Choroid plexus epithelial cell (primary cell): Measurements from ENCODE around the gene PRLH.
A peak's percentile ranks its signal among the peaks of the same experiment; 100 is the strongest.
"Not testable (repeated sequence)": the region's sequence is repeated elsewhere in the genome, so short reads cannot be mapped to it uniquely, and the experiment has no call there.

Experiments used
- DNase-seq: peaks from one replicate; pipeline ENCODE4 v3.0.0-alpha.2; 2010; ENCODE audit warnings: low read depth
- H3K4me3 ChIP-seq: 2 replicates; pipeline ENCODE4 v1.5.1; 2011; ENCODE audit warnings: low read depth, mild to moderate bottlenecking, control low read depth, low read length, moderate library complexity
- TF ChIP-seq, protein P1 (sequence below): conservative IDR thresholded peaks from 2 replicates; pipeline ENCODE4 v1.5.1; 2011; ENCODE audit warnings: low read depth, mild to moderate bottlenecking, control low read depth, inconsistent platforms, low read length, moderate library complexity

Gene PRLH

GRCh38 chr2:237591141-237591881 lies 24.9 kb downstream of the PRLH start:
- TF ChIP-seq, protein P1, sequence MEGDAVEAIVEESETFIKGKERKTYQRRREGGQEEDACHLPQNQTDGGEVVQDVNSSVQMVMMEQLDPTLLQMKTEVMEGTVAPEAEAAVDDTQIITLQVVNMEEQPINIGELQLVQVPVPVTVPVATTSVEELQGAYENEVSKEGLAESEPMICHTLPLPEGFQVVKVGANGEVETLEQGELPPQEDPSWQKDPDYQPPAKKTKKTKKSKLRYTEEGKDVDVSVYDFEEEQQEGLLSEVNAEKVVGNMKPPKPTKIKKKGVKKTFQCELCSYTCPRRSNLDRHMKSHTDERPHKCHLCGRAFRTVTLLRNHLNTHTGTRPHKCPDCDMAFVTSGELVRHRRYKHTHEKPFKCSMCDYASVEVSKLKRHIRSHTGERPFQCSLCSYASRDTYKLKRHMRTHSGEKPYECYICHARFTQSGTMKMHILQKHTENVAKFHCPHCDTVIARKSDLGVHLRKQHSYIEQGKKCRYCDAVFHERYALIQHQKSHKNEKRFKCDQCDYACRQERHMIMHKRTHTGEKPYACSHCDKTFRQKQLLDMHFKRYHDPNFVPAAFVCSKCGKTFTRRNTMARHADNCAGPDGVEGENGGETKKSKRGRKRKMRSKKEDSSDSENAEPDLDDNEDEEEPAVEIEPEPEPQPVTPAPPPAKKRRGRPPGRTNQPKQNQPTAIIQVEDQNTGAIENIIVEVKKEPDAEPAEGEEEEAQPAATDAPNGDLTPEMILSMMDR, result no peak
- DNase-seq, result no peak
- no peak overlapping the region for H3K4me3 ChIP-seq

GRCh38 chr2:237592425-237592980 lies 26.1 kb downstream of the PRLH start:
- TF ChIP-seq, protein P1, result no peak
- no peak for DNase-seq
- no peak overlapping the region for H3K4me3 ChIP-seq

DNA sequence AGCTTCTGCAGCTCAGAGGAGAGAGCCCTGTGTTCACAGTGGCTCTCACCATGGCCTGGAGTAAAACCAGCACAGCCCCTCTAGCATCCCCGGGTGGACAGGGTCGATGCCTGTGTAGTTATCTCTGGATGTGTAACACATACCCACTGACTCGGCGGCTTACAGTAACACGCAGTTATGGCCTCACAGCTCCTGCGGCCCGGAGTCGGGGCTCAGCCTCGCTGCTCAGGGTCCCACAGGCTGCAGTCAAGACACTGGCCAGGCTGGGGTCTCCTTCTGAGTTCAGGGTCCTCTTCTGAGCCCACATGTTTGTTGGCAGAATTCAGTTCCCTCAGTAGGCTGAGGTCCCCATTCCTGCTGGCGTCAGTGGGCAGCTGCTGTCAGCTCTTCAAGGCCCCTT lies 26.7 kb downstream of the PRLH start:
- H3K4me3 ChIP-seq, result no peak overlapping the region
- DNase-seq, result no peak
- TF ChIP-seq, protein P1, result no peak

- TF ChIP-seq, protein P1, result no peak
- H3K4me3 ChIP-seq, result no peak overlapping the region
Measured at GRCh38 chr2:237593596-237594320, 27.4 kb downstream of the PRLH start.

DNA sequence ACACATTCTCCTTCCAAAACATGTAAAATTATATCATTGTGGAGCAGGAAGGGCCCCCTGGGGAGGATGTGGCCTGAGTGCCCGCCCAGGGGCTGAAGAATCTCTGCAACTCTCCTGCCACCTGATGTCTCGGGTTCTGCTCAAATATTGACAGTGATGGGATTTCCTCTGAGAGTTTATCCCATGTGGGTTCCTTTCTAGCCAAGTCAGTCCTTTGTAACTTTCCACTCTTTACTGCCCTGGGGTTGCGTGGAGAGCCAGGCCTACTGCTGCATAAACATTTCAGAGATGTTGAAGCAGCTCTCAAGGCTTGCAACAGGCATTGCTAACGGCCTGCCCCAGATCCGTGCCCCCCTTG lies 28.1 kb downstream of the PRLH start:
- DNase-seq, result peak; percentile 57
- TF ChIP-seq, protein P1, result no peak
- no peak overlapping the region for H3K4me3 ChIP-seq

More at GRCh38 chr2:237593596-237594320, 27.4 kb downstream of the PRLH start:
- DNase-seq, result no peak

DNA sequence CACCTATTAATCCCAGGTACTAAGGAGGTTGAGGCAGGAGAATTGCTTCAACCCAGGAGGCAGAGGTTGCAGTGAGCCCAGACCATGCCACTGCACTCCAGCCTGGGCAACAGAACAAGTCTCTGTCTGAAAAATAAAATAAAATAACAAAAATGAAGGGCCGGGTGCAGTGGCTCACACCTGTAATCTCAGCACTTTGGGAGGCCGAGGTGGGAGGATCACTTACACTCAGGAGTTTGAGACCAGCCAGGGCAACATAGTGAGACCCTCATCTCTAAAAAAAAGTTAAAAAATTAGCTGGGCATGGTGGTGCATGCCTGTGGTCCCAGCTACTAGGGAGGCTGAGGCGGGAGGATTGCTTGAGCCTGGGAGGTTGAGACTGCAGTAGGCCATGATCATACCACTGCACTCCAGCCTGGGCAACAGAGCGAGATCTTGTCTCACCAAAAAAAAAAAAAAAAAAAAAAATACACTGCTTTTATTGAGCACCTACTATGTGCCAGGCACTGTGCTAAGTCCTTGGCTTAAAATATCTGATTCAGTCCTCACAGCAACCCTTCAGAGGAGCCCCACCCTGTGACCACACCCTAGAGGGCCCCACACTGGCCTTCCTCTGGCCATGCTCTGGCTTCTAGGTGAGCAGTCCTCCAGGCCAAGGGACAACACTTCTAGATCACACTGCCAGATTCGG lies 29.6 kb downstream of the PRLH start:
- DNase-seq, H3K4me3 ChIP-seq: not testable (repeated sequence)

- TF ChIP-seq, protein P1, result no peak
- no peak overlapping the region for H3K4me3 ChIP-seq
- no peak for DNase-seq
Measured at GRCh38 chr2:237596520-237597195, 30.3 kb downstream of the PRLH start.
